Thoracic aorta (tissue), 2 donors: ENCODE results near the gene BMP5. TPM values are rescaled to one million over a fixed set of nuclear protein-coding genes. Genes with fewer than 3 reads are reported as not detected.

Experiments used
- ATAC-seq: fragments of 150-250 bp; one replicate; pipeline ENCODE4 v1.8.0; 2017; ENCODE audit warnings: low read depth; ENCODE audit not compliant: insufficient number of reproducible peaks, low FRiP score
- DNase-seq: peaks from one replicate; pipeline ENCODE4 v3.0.0-alpha.2; 2020; ENCODE audit warnings: low spot score
- H3K27ac ChIP-seq, 2 donors: fragments of 200-600 bp; sonication (generic); 1 replicate in 1 of 2; 2 replicates in 1 of 2; pipeline ENCODE4 v1.5.1; 2016; ENCODE audit warnings: mild to moderate bottlenecking in 2 of 2, moderate library complexity in 2 of 2
- H3K27me3 ChIP-seq: fragments of 200-600 bp; sonication (generic); replicated peaks from 2 replicates; pipeline ENCODE4 v1.6.0; 2016; ENCODE audit warnings: mild to moderate bottlenecking; ENCODE audit not compliant: insufficient read depth
- H3K36me3 ChIP-seq: fragments of 200-600 bp; sonication (generic); one replicate; pipeline ENCODE4 v1.5.1; 2016
- H3K4me1 ChIP-seq, 2 donors: fragments of 200-600 bp; sonication (generic); 1 replicate in 1 of 2; 2 replicates in 1 of 2; pipeline versions ENCODE4 v1.5.1 to v1.6.0; 2016; ENCODE audit warnings: low read depth in 2 of 2, mild to moderate bottlenecking in 1 of 2; ENCODE audit not compliant: control insufficient read depth in 1 of 2
- H3K4me3 ChIP-seq: fragments of 200-600 bp; sonication (generic); 2 replicates; pipeline ENCODE4 v1.5.1; 2016; ENCODE audit warnings: mild to moderate bottlenecking
- H3K9me3 ChIP-seq: fragments of 200-600 bp; sonication (generic); 2 replicates; pipeline ENCODE4 v1.5.1; 2016
- CTCF ChIP-seq: fragments of 200-600 bp; sonication (generic); IDR thresholded peaks from one replicate; pipeline ENCODE4 v1.5.1; 2019; ENCODE audit warnings: antibody characterized with exemption
- total RNA-seq, 2 donors: library from RNA; depleted of rRNA; stranded (reverse); fragments of >200 nt; gene quantifications; one replicate each; pipeline versions ENCODE4 v1.1.0 to v1.2.3, GENCODE V29; 2016

BMP5 gene
- total RNA-seq, 2 donors from 2014 or later, result not detected

- no peak for TF ChIP-seq CTCF
- Histone ChIP-seq H3K4me1 (no peaks in the 10 kb centered on the region), H3K4me3 (no peak overlapping the region), H3K36me3 (no peaks in the 10 kb centered on the region), H3K9me3 (no peaks in the 10 kb centered on the region), H3K27me3 (no peaks in the 10 kb centered on the region), H3K27ac (no peak overlapping the region)
- DNase-seq, result no peak
- no peak for ATAC-seq
These were observed 90.1 kb downstream of the BMP5 start for GRCh38 chr6:55785273-55785672.

- H3K4me1 ChIP-seq, result no peaks in the 10 kb centered on the region
- TF ChIP-seq CTCF, result no peak
- H3K9me3 ChIP-seq, result no peaks in the 10 kb centered on the region
- ATAC-seq (no peak), DNase-seq (no peak)
- no peaks in the 10 kb centered on the region for H3K36me3 ChIP-seq
- H3K27me3 ChIP-seq, result no peaks in the 10 kb centered on the region
- no peak overlapping the region for H3K27ac ChIP-seq
- H3K4me3 ChIP-seq, result no peak overlapping the region
These were observed 93.1 kb downstream of the BMP5 start for GRCh38 chr6:55782275-55782674.

- H3K9me3 ChIP-seq, result no peaks in the 10 kb centered on the region
- no peak for DNase-seq
- no peak overlapping the region for H3K27ac ChIP-seq
- no peak for ATAC-seq
- no peaks in the 10 kb centered on the region for H3K4me1 ChIP-seq
- no peaks in the 10 kb centered on the region for H3K27me3 ChIP-seq
- no peaks in the 10 kb centered on the region for H3K36me3 ChIP-seq
- H3K4me3 ChIP-seq, result no peak overlapping the region
- TF ChIP-seq CTCF, result no peak
These were observed 96.7 kb downstream of the BMP5 start for GRCh38 chr6:55778705-55779104.

- ATAC-seq, result no peak
These were observed 97.9 kb downstream of the BMP5 start for GRCh38 chr6:55777469-55777868.

GRCh38 chr6:55776113-55776512, 99.3 kb downstream of the BMP5 start:
- H3K27ac ChIP-seq, result no peak overlapping the region
- no peaks in the 10 kb centered on the region for H3K4me1 ChIP-seq
- no peak for TF ChIP-seq CTCF
- no peak overlapping the region for H3K4me3 ChIP-seq
- no peaks in the 10 kb centered on the region for H3K36me3 ChIP-seq
- no peaks in the 10 kb centered on the region for H3K9me3 ChIP-seq
- no peaks in the 10 kb centered on the region for H3K27me3 ChIP-seq
- DNase-seq (no peak), ATAC-seq (no peak)

More at GRCh38 chr6:55777469-55777868, 97.9 kb downstream of the BMP5 start:
- Histone ChIP-seq H3K27ac (no peak overlapping the region), H3K4me3 (no peak overlapping the region), H3K4me1 (no peaks in the 10 kb centered on the region), H3K27me3 (no peaks in the 10 kb centered on the region), H3K36me3 (no peaks in the 10 kb centered on the region), H3K9me3 (no peaks in the 10 kb centered on the region)
- TF ChIP-seq CTCF, result no peak
- no peak for DNase-seq
